ENCODE results near the gene TENM4. TPM values are rescaled to one million over a fixed set of nuclear protein-coding genes. Genes with fewer than 3 reads are reported as not detected.

TENM4 gene
- total RNA-seq, 4 donors from 2014 or later, result 7.7 to 39.3 (median 16.1) TPM

- Histone ChIP-seq H3K4me3 (no peak overlapping the region), H3K27ac (no peak overlapping the region), H3K4me1 (peaks cover 0 to 26% (median 1%) of the 10 kb centered on the region in 3 donors), H3K9me3 (no peaks in the 10 kb centered on the region), H3K27me3 (no peaks in the 10 kb centered on the region), H3K36me3 (peaks cover 0 to 17% (median 0%) of the 10 kb centered on the region in 3 donors)
- no peak for TF ChIP-seq CTCF (IDR thresholded peaks at IDR 0.05)
- no peak for TF ChIP-seq POLR2A (IDR thresholded peaks at IDR 0.05)
- intact Hi-C loops (cut with DNase I), result no loop called here
- 73 to 87% methylated on average over 1 of the region's 1 CpG for WGBS, 2 donors
- DNase-seq, result no peak
Observed at GRCh38 chr11:78791254-78791653, 649.6 kb downstream of the TENM4 start.

- Histone ChIP-seq H3K27ac (no peak overlapping the region), H3K27me3 (no peaks in the 10 kb centered on the region), H3K36me3 (peaks cover 0 to 17% (median 0%) of the 10 kb centered on the region in 3 donors), H3K9me3 (no peaks in the 10 kb centered on the region), H3K4me3 (no peak overlapping the region), H3K4me1 (peaks cover 0 to 21% (median 0%) of the 10 kb centered on the region in 3 donors)
- intact Hi-C loops (cut with DNase I), result no loop called here
- no peak for DNase-seq
- TF ChIP-seq POLR2A (IDR thresholded peaks at IDR 0.05), result no peak
- TF ChIP-seq CTCF (IDR thresholded peaks at IDR 0.05), result no peak
Observed at GRCh38 chr11:78790784-78791183, 650.0 kb downstream of the TENM4 start.

GRCh38 chr11:78789375-78789774, 651.5 kb downstream of the TENM4 start:
- Histone ChIP-seq H3K4me1 (peaks cover 0 to 11% (median 0%) of the 10 kb centered on the region in 3 donors), H3K9me3 (no peaks in the 10 kb centered on the region), H3K36me3 (peaks cover 0 to 16% (median 0%) of the 10 kb centered on the region in 3 donors), H3K27me3 (no peaks in the 10 kb centered on the region), H3K4me3 (no peak overlapping the region), H3K27ac (no peak overlapping the region)
- TF ChIP-seq CTCF (IDR thresholded peaks at IDR 0.05) (no peak), POLR2A (IDR thresholded peaks at IDR 0.05) (no peak)
- DNase-seq, result no peak
- intact Hi-C loops (cut with DNase I), result no loop called here
- whole genome bisulfite sequencing, 2 donors, result 77 to 90% methylated on average over 1 of the region's 1 CpG

- H3K36me3 ChIP-seq, result peaks cover 0 to 10% (median 0%) of the 10 kb centered on the region in 3 donors
- H3K27me3 ChIP-seq, result no peaks in the 10 kb centered on the region
- intact Hi-C loops (cut with DNase I), result no loop called here
- no peak for TF ChIP-seq CTCF (IDR thresholded peaks at IDR 0.05)
- TF ChIP-seq POLR2A (IDR thresholded peaks at IDR 0.05), result no peak
- WGBS, 2 donors, result 71 to 100% methylated on average over 1 of the region's 1 CpG
- H3K27ac ChIP-seq, result no peak overlapping the region
- peaks cover 0 to 11% (median 0%) of the 10 kb centered on the region in 3 donors for H3K4me1 ChIP-seq
- H3K4me3 ChIP-seq, result no peak overlapping the region
- no peak for DNase-seq
- no peaks in the 10 kb centered on the region for H3K9me3 ChIP-seq
Observed at GRCh38 chr11:78788533-78788932, 652.3 kb downstream of the TENM4 start.

- TF ChIP-seq POLR2A (IDR thresholded peaks at IDR 0.05) (no peak), CTCF (IDR thresholded peaks at IDR 0.05) (no peak)
- peaks cover 0 to 10% (median 0%) of the 10 kb centered on the region in 3 donors for H3K36me3 ChIP-seq
- intact Hi-C loops (cut with DNase I), result no loop called here
- 41 to 45% methylated on average over 2 to 3 of the region's 3 CpGs for WGBS, 2 donors
- no peaks in the 10 kb centered on the region for H3K27me3 ChIP-seq
- no peaks in the 10 kb centered on the region for H3K9me3 ChIP-seq
- no peak overlapping the region for H3K4me3 ChIP-seq
- DNase-seq, result no peak
- H3K27ac ChIP-seq, result no peak overlapping the region
- peaks cover 0 to 11% (median 0%) of the 10 kb centered on the region in 3 donors for H3K4me1 ChIP-seq
Observed at GRCh38 chr11:78787696-78788095, 653.1 kb downstream of the TENM4 start.
